Ascending aorta (tissue), 2 donors: ENCODE results near the gene KCTD19. TPM values are rescaled to one million over a fixed set of nuclear protein-coding genes. Genes with fewer than 3 reads are reported as not detected.

Source experiments
- DNase-seq, 2 donors: peaks; one replicate each; pipeline ENCODE4 v3.0.0-alpha.2; 2019; ENCODE audit warnings: low spot score in 2 of 2
- H3K27ac ChIP-seq, 2 donors: fragments of 200-600 bp; sonication (generic); one replicate each; pipeline ENCODE4 v1.5.1; 2016 to 2017; ENCODE audit warnings: mild to moderate bottlenecking in 1 of 2
- H3K27me3 ChIP-seq: fragments of 200-600 bp; sonication (generic); one replicate; pipeline ENCODE4 v1.5.1; 2017
- H3K36me3 ChIP-seq, 2 donors: fragments of 200-600 bp; sonication (generic); one replicate each; pipeline ENCODE4 v1.5.1; 2016
- H3K4me1 ChIP-seq, 2 donors: fragments of 200-600 bp; sonication (generic); one replicate each; pipeline ENCODE4 v1.5.1; 2016 to 2017; ENCODE audit warnings: mild to moderate bottlenecking in 1 of 2
- H3K4me3 ChIP-seq, 2 donors: fragments of 200-600 bp; sonication (generic); one replicate each; pipeline ENCODE4 v1.5.1; 2016 to 2017; ENCODE audit warnings: mild to moderate bottlenecking in 1 of 2
- H3K9me3 ChIP-seq, 2 donors: fragments of 200-600 bp; sonication (generic); one replicate each; pipeline ENCODE4 v1.5.1; 2016
- CTCF ChIP-seq, 3 experiments: fragments of 200-600 bp in 2 of 3; fragments of 450-650 bp in 1 of 3; sonication (generic) in 2 of 3; IDR thresholded peaks; one replicate each; pipeline ENCODE4 v1.5.1; 2016 to 2019; ENCODE audit warnings: antibody characterized with exemption in 3 of 3, mild to moderate bottlenecking in 1 of 3, moderate library complexity in 1 of 3
- intact Hi-C: fragments of 100-400 bp; cut with DNase I; formaldehyde crosslinking; loops from one replicate; pipeline ENCODE4 v1.15.1; 2023
- total RNA-seq: library from RNA; depleted of rRNA; stranded (reverse); fragments of >200 nt; gene quantifications from one replicate; pipeline ENCODE4 v1.1.0, GENCODE V29; 2016

Gene KCTD19
- total RNA-seq, 1 donor from 2014 or later = not detected

GRCh38 chr16:67284699-67285646 lies 41.6 kb downstream of the KCTD19 start:
- H3K9me3 ChIP-seq = no peaks in the 10 kb centered on the region
- no peaks in the 10 kb centered on the region for H3K36me3 ChIP-seq
- no peak for DNase-seq
- intact Hi-C loops = loop anchor here (10.0 kb wide), 1 partner anchor 110 kb away; the partner anchor contains the start of gene TPPP3
- H3K27ac ChIP-seq = no peak overlapping the region
- no peaks in the 10 kb centered on the region for H3K27me3 ChIP-seq
- no peak overlapping the region for H3K4me3 ChIP-seq
- H3K4me1 ChIP-seq = no peaks in the 10 kb centered on the region
- TF ChIP-seq CTCF (IDR thresholded peaks at IDR 0.05) = peak in 2 of 3 experiments; percentile 30 to 48

GRCh38 chr16:67283826-67284555 lies 42.5 kb downstream of the KCTD19 start:
- no peak for TF ChIP-seq CTCF (IDR thresholded peaks at IDR 0.05)
- DNase-seq = no peak
- intact Hi-C loops = loop anchor here (10.0 kb wide), 1 partner anchor 111 kb away; the partner anchor contains the start of gene TPPP3
- peaks cover 0 to 3% of the 10 kb centered on the region in 2 donors for H3K4me1 ChIP-seq
- H3K9me3 ChIP-seq = no peaks in the 10 kb centered on the region
- no peaks in the 10 kb centered on the region for H3K27me3 ChIP-seq
- no peak overlapping the region for H3K4me3 ChIP-seq
- no peaks in the 10 kb centered on the region for H3K36me3 ChIP-seq
- H3K27ac ChIP-seq = no peak overlapping the region

GRCh38 chr16:67283039-67283825 lies 43.3 kb downstream of the KCTD19 start:
- Histone ChIP-seq H3K9me3 (no peaks in the 10 kb centered on the region), H3K27ac (no peak overlapping the region), H3K27me3 (no peaks in the 10 kb centered on the region), H3K4me3 (no peak overlapping the region), H3K36me3 (no peaks in the 10 kb centered on the region), H3K4me1 (peaks cover 3% of the 10 kb centered on the region in 2 donors)
- no peak for TF ChIP-seq CTCF (IDR thresholded peaks at IDR 0.05)
- no peak for DNase-seq
- intact Hi-C loops = loop anchor here (10.0 kb wide), 1 partner anchor 112 kb away; the partner anchor contains the start of gene TPPP3

- DNase-seq = no peak
- TF ChIP-seq CTCF (IDR thresholded peaks at IDR 0.05) = no peak
- intact Hi-C loops = loop anchor here (10.0 kb wide), 1 partner anchor 112 kb away; the partner anchor contains the start of gene TPPP3
- H3K9me3 ChIP-seq = no peaks in the 10 kb centered on the region
- H3K27me3 ChIP-seq = no peaks in the 10 kb centered on the region
- peaks cover 3 to 12% of the 10 kb centered on the region in 2 donors for H3K4me1 ChIP-seq
- no peak overlapping the region for H3K27ac ChIP-seq
- no peaks in the 10 kb centered on the region for H3K36me3 ChIP-seq
- no peak overlapping the region for H3K4me3 ChIP-seq
Observed at GRCh38 chr16:67282447-67282805, 44.1 kb downstream of the KCTD19 start.
